NT2/D1 (cell line): ENCODE measurements around the gene FBXO11.

ENCODE experiments used
- YY1 ChIP-seq: IDR thresholded peaks from 2 replicates; pipeline ENCODE4 v1.6.1; 2011; ENCODE audit not compliant: insufficient read length, insufficient read depth
- ZNF274 ChIP-seq: IDR thresholded peaks from 2 replicates; pipeline ENCODE4 v1.6.1; 2011; ENCODE audit warnings: mild to moderate bottlenecking, low read depth, low read length

DNA sequence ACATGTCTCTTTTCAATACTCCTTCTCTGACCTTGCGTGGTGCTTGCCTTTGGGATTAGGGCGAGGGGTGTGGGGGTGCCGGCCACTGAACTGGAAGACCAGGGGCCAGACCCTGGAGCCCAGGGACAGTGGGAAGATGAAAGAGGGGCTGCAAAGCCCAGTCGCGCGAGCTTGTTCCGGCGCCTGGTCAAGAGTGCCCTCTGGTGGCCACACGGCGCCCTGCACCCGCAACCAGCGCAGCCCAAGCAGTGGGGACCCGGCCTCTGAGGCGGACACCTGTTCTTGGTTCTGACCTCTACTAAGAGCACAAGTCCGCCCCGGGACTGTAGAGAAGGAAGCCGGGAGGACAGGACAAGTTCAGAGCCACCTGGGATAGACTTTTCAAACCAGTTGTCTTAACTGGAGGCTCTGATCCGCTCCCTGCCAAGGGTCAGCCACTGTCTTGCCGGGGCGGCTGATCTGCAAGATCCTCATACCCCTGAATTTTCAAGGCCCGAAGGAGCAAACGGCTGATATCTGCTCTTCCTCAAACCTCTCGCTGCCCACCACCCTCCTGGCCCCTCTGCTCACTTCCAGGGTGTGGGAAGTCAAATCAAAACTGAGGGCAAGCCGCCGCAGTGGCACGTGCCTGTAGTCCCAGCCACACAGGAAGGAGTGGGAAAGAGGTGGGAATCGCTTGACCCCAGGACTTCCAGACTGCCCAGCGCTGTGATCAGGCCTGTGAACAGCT lies 138.3 kb downstream of the FBXO11 start:
- TF ChIP-seq ZNF274 (no peak), YY1 (no peak)
